HG03135 (cell line): ENCODE measurements around the gene ZNF473.

Experiments used
- ATAC-seq: cut with Tn5 transposase; IDR thresholded peaks from one replicate; pipeline ENCODE4 v1.9.1; 2021; ENCODE audit warnings: mild to moderate bottlenecking, moderate library complexity; ENCODE audit not compliant: unreplicated experiment

Gene ZNF473

GRCh38 chr19:50025794-50026549 lies at the start of gene ZNF473:
Gene ZNF473 (plus strand): TSS chr19:50026005. CDS start chr19:50031083, 5,078 bp downstream.
- ATAC-seq: peak; percentile 63

GRCh38 chr19:49976496-49976895 lies 49.3 kb upstream of the ZNF473 start:
- ATAC-seq: no peak

- no peak for ATAC-seq
These were observed 48.7 kb upstream of the ZNF473 start for GRCh38 chr19:49977076-49977475.

- no peak for ATAC-seq
These were observed 47.9 kb upstream of the ZNF473 start for GRCh38 chr19:49977881-49978280.

- no peak for ATAC-seq
These were observed 47.5 kb upstream of the ZNF473 start for GRCh38 chr19:49978324-49978723.

- ATAC-seq: no peak
These were observed 43.9 kb upstream of the ZNF473 start for GRCh38 chr19:49981603-49982593.

- ATAC-seq: no peak
These were observed 42.1 kb upstream of the ZNF473 start for GRCh38 chr19:49983645-49984229.

GRCh38 chr19:49984491-49984890 lies 41.3 kb upstream of the ZNF473 start:
- no peak for ATAC-seq

- ATAC-seq: no peak
These were observed 39.9 kb upstream of the ZNF473 start for GRCh38 chr19:49985871-49986270.

GRCh38 chr19:49986354-49986753 lies 39.5 kb upstream of the ZNF473 start:
- no peak for ATAC-seq

- ATAC-seq: no peak
These were observed 38.6 kb upstream of the ZNF473 start for GRCh38 chr19:49987159-49987698.

GRCh38 chr19:49988007-49988406 lies 37.8 kb upstream of the ZNF473 start:
- no peak for ATAC-seq

- no peak for ATAC-seq
These were observed 37.4 kb upstream of the ZNF473 start for GRCh38 chr19:49988433-49988832.

GRCh38 chr19:49997709-49998108 lies 28.1 kb upstream of the ZNF473 start:
- no peak for ATAC-seq

- no peak for ATAC-seq
These were observed 26.3 kb upstream of the ZNF473 start for GRCh38 chr19:49999371-50000010.

GRCh38 chr19:50000038-50000840 lies 25.6 kb upstream of the ZNF473 start:
- no peak for ATAC-seq

- no peak for ATAC-seq
These were observed 24.8 kb upstream of the ZNF473 start for GRCh38 chr19:50000841-50001557.

GRCh38 chr19:50001775-50002174 lies 24.0 kb upstream of the ZNF473 start:
- ATAC-seq: no peak

GRCh38 chr19:50002386-50002960 lies 23.3 kb upstream of the ZNF473 start:
- ATAC-seq: no peak
